Measurements from ENCODE around the gene TUBD1.

- TF ChIP-seq, protein P1, sequence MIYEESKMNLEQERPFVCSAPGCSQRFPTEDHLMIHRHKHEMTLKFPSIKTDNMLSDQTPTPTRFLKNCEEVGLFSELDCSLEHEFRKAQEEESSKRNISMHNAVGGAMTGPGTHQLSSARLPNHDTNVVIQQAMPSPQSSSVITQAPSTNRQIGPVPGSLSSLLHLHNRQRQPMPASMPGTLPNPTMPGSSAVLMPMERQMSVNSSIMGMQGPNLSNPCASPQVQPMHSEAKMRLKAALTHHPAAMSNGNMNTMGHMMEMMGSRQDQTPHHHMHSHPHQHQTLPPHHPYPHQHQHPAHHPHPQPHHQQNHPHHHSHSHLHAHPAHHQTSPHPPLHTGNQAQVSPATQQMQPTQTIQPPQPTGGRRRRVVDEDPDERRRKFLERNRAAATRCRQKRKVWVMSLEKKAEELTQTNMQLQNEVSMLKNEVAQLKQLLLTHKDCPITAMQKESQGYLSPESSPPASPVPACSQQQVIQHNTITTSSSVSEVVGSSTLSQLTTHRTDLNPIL (CRISPR knock-in tag; IDR thresholded peaks at IDR 0.05; ENCODE audit: low read depth), result no peak
- TF ChIP-seq ZFP3 (CRISPR knock-in tag; IDR thresholded peaks at IDR 0.05) (no peak), SNAI2 (CRISPR knock-in tag; IDR thresholded peaks at IDR 0.05) (no peak), OSR1 (CRISPR knock-in tag; IDR thresholded peaks at IDR 0.05) (no peak), RARB (CRISPR knock-in tag; IDR thresholded peaks at IDR 0.05) (no peak), ISL1 (CRISPR knock-in tag; IDR thresholded peaks at IDR 0.05) (no peak), ARNTL (CRISPR knock-in tag; IDR thresholded peaks at IDR 0.05; ENCODE audit: borderline replicate concordance, low read depth) (no peak), GLIS3 (CRISPR knock-in tag; IDR thresholded peaks at IDR 0.05) (no peak), PPARA (CRISPR knock-in tag; IDR thresholded peaks at IDR 0.05; ENCODE audit: borderline replicate concordance) (no peak), CSRNP3 (CRISPR knock-in tag; IDR thresholded peaks at IDR 0.05) (no peak), ZNF70 (CRISPR knock-in tag; IDR thresholded peaks at IDR 0.05) (no peak), TCF4 (CRISPR knock-in tag; IDR thresholded peaks at IDR 0.05; ENCODE audit: borderline replicate concordance) (no peak; the same call in 1 of the 2 replicates)
- TF ChIP-seq, protein P2, sequence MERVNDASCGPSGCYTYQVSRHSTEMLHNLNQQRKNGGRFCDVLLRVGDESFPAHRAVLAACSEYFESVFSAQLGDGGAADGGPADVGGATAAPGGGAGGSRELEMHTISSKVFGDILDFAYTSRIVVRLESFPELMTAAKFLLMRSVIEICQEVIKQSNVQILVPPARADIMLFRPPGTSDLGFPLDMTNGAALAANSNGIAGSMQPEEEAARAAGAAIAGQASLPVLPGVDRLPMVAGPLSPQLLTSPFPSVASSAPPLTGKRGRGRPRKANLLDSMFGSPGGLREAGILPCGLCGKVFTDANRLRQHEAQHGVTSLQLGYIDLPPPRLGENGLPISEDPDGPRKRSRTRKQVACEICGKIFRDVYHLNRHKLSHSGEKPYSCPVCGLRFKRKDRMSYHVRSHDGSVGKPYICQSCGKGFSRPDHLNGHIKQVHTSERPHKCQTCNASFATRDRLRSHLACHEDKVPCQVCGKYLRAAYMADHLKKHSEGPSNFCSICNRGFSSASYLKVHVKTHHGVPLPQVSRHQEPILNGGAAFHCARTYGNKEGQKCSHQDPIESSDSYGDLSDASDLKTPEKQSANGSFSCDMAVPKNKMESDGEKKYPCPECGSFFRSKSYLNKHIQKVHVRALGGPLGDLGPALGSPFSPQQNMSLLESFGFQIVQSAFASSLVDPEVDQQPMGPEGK (CRISPR knock-in tag; IDR thresholded peaks at IDR 0.05; ENCODE audit: borderline replicate concordance), result no peak
Measured at GRCh38 chr17:59853168-59853918, 39.4 kb downstream of the TUBD1 start.

All from SK-N-SH treated with all-trans-retinoic acid at 6 μM for 48 hours (cell line).